Activated naive CD4-positive, alpha-beta T cell treated with anti-CD3 and anti-CD28 coated beads, Interleukin-2, amount 10 ng/mL, durations not matched to agents 7 days and 5 days (primary cell): ENCODE data around the gene SDF2L1.
A peak's percentile ranks its signal among the peaks of the same experiment; 100 is the strongest.
"Not testable (repeated sequence)": the region's sequence is repeated elsewhere in the genome, so short reads cannot be mapped to it uniquely, and the experiment has no call there.

ENCODE experiments used
- CTCF ChIA-PET: fragments of 350-600 bp; sonication (Branson Sonifier 250); formaldehyde crosslinking; loops from one replicate; lab custom pipeline; 2021; ENCODE audit warnings: antibody characterized with exemption; lab: Charles Lee
- DNase-seq: peaks from one replicate; pipeline ENCODE4 v3.0.0-alpha.2; 2020
- H3K27ac Mint-ChIP-seq: one replicate; pipeline ENCODE4 v1.8.0; 2021; ENCODE audit warnings: mild to moderate bottlenecking, moderate library complexity, mixed read lengths
- H3K27me3 Mint-ChIP-seq: one replicate; pipeline ENCODE4 v1.8.0; 2021; ENCODE audit warnings: mild to moderate bottlenecking, mixed read lengths
- H3K36me3 Mint-ChIP-seq: one replicate; pipeline ENCODE4 v1.8.0; 2021; ENCODE audit warnings: mixed read lengths
- H3K4me1 Mint-ChIP-seq: one replicate; pipeline ENCODE4 v1.8.0; 2021; ENCODE audit warnings: mixed read lengths
- H3K4me3 Mint-ChIP-seq: one replicate; pipeline ENCODE4 v1.8.0; 2021; ENCODE audit warnings: mild to moderate bottlenecking, moderate library complexity, mixed read lengths
- H3K9me3 Mint-ChIP-seq: one replicate; pipeline ENCODE4 v1.8.0; 2021; ENCODE audit warnings: mixed read lengths

The SDF2L1 gene

DNA sequence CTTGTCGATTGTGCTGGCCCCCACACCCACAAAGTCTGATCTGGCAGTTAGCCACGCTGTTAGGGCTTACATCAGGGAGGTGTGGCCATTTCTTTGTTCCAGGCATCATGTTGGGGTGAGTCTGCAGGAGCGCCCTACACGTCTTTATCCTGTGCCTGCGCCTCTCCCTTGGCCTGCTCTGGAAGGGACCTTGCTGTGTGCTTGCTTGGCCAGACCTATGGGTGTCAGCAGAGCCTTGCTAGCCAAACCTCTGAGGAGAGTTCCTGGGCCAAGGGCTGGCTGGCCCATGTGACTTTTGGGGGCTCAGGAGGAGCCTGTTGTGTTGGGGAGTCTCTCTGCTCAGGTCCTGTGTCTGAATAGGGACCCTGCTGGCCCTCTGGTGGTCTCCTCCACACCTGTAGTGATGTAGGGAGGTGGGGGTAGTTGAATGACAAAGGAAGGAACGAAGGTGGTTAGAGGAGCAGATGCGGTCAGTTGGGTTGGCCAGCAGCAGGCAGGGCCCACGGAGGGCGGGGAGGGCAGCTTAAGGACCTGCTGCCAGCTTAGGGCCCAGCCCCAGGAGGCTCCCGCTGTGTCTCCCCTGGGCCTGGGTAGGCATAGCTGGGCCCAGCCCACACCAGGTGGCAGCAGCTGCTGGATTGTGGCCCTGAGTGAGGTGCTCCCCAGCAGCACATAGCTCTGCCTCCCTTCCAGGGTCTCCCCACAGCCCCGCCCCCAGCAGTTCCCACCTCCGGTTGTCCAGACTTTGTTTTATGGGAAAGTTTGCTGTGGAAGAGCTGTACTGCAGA, 31.6 kb downstream of the SDF2L1 start:
- no peaks in the 10 kb centered on the region for H3K9me3 Mint-ChIP-seq
- H3K27me3 Mint-ChIP-seq = no peaks in the 10 kb centered on the region
- peaks cover 62% of the 10 kb centered on the region for H3K36me3 Mint-ChIP-seq
- no peak for DNase-seq
- peaks cover 6% of the 10 kb centered on the region for H3K4me1 Mint-ChIP-seq
- H3K27ac Mint-ChIP-seq = no peak overlapping the region
- CTCF ChIA-PET = interaction anchor here (0.6 kb wide), 1 partner anchor 26 kb away, joined by 3 read pairs; no protein-coding TSS in a partner anchor
- H3K4me3 Mint-ChIP-seq = no peak overlapping the region

DNA sequence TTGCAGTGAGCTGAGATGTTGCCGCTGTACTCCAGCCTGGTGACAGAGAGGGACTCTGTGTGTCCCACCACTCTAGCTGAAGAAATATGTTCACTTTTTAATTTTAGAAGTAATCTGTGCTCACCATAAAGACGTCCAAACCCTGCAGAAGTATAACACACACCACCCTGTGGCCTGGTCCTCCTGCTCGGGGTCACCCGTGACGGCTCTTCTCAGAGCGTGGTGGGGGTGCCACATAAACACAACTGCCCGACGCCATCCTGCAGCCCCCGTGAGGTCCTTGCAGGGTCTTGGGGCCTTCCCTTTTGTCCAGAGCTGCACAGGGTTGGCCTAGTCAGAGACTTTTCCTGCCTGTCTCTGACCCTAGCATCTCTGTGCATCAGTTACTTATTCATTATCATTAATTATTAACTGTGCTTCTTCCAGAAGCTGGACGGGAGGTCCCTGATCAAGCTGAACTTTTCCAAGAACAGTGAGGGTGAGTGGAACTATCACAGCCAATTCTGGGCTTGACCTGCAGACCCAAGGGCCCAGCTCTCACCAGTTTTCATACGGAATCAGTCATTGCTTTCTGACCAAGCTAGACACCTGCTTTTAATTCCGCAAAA, 32.6 kb downstream of the SDF2L1 start:
- Mint-ChIP-seq H3K27me3 (no peaks in the 10 kb centered on the region), H3K36me3 (peaks cover 56% of the 10 kb centered on the region), H3K4me3 (no peak overlapping the region), H3K27ac (no peak overlapping the region), H3K4me1 (peaks cover 1% of the 10 kb centered on the region), H3K9me3 (no peaks in the 10 kb centered on the region)
- CTCF ChIA-PET = interaction anchor here (0.6 kb wide), 1 partner anchor 25 kb away, joined by 3 read pairs; no protein-coding TSS in a partner anchor
- DNase-seq = no peak

DNA sequence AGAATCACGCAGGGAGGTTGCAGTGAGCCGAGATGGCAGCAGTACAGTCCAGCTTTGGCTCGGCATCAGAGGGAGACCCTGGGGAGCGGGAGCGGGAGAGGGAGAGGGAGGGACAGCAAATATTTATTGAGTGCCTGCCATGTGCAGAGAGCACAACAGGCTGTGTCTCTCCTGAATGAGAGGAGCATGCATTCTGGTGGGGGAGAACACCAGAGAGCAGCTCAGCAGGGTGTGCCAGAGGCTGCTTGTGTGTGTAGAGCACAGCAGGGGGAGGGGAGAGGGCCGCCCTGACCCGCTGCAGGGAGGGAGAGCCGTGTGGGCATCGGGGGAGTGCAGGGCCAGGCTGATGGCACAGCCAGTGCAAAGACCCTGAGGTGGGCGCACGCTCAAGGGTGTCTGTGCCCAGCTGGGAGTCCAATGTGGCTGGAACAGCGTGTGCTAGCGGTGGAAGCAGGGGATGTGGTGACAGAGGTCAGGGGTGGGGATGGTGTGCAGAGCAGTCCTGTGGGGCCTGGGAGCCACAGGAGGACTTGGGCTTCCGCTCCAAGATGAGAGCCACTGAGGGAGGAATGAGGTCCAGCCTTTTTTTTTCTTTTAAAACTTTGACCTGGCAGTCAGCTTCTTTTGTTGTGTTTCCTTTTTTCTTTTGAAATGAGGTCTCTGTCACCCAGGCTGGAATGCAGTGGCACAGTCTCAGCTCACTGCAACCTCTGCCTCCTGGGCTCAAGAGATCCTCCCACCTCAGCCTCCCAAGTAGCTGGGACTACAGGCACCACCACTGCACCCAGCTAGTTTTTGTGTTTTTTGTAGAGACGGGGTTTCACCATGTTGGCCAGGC, 35.7 kb downstream of the SDF2L1 start:
- DNase-seq = no peak
- Mint-ChIP-seq H3K9me3 (no peaks in the 10 kb centered on the region), H3K36me3 (peaks cover 52% of the 10 kb centered on the region), H3K27ac (no peak overlapping the region), H3K4me3 (no peak overlapping the region), H3K4me1 (no peaks in the 10 kb centered on the region), H3K27me3 (no peaks in the 10 kb centered on the region)
- CTCF ChIA-PET = no interaction called here

DNA sequence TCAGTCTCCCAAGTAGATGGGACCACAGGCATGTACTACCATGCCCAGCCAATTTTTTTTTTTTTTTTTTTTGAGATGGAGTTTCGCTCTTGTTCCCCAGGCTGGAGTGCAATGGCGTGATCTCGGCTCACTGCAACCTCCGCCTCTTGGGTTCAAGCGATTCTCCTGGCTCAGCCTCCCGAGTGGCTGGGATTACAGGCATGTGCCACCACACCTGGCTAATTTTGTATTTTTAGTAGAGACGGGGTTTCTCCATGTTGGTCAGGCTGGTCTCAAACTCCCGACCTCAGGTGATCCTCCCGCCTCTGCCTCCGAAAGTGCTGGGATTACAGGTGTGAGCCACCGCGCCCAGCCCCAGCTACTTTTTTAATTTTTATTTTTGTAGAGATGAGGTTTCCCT, 36.7 kb downstream of the SDF2L1 start:
- H3K4me1 Mint-ChIP-seq, H3K9me3 Mint-ChIP-seq, DNase-seq, H3K4me3 Mint-ChIP-seq, CTCF ChIA-PET, H3K27ac Mint-ChIP-seq, H3K27me3 Mint-ChIP-seq: not testable (repeated sequence)
- H3K36me3 Mint-ChIP-seq = peaks cover 50% of the 10 kb centered on the region

DNA sequence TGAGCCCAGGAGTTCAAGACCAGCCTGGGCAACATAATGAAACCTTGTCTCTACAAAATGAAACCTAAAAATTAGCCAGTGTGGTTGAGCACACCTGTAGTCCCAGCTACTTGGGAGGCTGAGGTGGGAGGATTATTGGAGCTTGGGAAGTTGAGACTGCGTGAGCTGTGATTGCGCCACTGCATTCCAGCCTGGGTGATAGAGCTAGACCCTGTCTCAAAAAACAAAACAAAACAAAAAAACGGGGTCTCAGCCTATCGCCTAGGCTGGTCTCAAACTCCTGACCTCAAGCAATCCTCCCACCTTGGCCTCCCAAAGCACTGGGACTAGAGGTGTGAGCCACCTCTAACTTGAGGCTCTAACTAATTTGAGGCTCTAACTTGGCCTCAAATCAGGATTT, 37.3 kb downstream of the SDF2L1 start:
- Mint-ChIP-seq H3K9me3 (no peaks in the 10 kb centered on the region), H3K4me3 (no peak overlapping the region), H3K4me1 (no peaks in the 10 kb centered on the region), H3K36me3 (peaks cover 47% of the 10 kb centered on the region), H3K27ac (no peak overlapping the region), H3K27me3 (no peaks in the 10 kb centered on the region)
- DNase-seq = no peak
- CTCF ChIA-PET = no interaction called here

DNA sequence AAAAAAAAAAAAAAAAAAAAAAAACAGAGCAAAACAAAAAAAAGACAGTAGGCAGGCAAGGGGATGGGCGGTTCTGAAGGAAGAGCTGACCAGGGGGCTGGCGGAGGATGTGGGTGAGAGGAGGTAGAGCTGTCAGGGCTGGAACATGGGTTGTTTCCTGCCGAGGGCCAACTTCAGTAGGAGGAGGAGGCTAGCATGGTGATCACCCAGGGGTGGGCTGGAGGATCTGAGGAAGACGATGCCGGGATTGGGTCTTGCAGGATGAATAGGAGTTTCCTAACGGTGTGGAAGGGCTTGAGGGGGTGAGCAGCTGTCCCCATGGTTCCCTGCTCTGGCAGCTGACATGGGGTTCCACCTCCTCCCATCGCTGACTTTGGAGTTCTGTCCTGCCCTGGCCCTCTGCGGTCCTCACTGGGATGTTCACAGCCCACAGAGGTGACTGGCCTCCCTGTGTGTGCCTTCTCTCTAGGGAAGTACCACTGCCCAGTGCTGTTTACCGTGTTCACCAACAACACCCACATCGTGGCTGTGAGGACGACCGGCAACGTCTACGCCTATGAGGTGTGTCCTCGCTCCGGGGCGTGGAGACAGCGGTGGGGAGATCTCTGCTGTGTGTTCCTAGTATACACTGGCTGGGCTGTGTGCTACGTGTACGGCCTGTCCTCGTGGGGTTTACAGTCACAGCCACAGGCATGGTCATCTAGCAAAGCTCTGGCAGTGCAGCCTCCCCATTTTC, 38.9 kb downstream of the SDF2L1 start:
- no peak overlapping the region for H3K4me3 Mint-ChIP-seq

DNA sequence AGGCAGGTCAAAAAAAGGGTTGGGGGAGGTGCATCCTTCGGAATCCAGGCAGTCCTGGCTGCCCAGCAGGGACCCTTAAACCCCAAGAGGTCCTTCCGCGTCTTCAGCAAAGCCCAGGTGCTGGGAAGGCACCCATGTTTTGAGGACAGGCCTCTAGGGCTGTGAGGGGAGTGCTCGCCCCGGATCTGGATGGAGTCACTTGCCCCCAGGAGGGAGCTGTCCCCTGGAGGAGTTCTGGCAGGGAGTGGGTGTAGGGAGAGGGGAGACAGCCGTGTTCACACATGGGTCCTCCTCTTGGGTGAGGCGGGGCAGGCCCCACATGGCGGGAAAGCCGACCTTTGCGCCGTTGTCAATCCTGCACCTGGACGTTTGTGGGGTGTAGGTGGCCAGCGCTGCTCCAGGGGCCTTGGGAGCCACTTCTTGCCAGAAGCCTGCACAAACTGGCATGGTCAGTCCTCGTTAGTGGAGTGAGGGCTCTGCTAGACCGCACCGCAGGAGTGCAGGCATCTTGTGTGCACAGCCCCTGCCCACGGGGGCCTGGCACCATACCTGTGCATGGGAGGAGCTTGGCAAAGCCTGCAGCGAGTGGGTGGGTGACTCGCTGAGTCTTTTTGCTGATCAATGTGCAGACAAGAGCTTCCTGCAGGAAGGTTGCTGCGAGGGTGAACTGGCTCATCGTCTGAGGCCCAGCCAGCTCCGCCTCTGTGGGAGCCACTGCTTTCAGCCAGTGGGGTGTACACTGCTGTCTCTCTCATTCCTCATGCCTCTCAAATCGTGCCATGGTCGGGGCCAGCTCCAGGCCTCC, 39.7 kb downstream of the SDF2L1 start:
- Mint-ChIP-seq H3K27ac (no peak overlapping the region), H3K27me3 (no peaks in the 10 kb centered on the region), H3K9me3 (no peaks in the 10 kb centered on the region), H3K4me1 (no peaks in the 10 kb centered on the region), H3K4me3 (no peak overlapping the region), H3K36me3 (peaks cover 31% of the 10 kb centered on the region)
- CTCF ChIA-PET = no interaction called here
- no peak for DNase-seq

More for the DNA sequence above, 38.9 kb downstream of the SDF2L1 start:
- DNase-seq = no peak
- Mint-ChIP-seq H3K4me1 (no peaks in the 10 kb centered on the region), H3K27ac (no peak overlapping the region), H3K36me3 (peaks cover 38% of the 10 kb centered on the region), H3K27me3 (no peaks in the 10 kb centered on the region), H3K9me3 (no peaks in the 10 kb centered on the region)
- CTCF ChIA-PET = no interaction called here

DNA sequence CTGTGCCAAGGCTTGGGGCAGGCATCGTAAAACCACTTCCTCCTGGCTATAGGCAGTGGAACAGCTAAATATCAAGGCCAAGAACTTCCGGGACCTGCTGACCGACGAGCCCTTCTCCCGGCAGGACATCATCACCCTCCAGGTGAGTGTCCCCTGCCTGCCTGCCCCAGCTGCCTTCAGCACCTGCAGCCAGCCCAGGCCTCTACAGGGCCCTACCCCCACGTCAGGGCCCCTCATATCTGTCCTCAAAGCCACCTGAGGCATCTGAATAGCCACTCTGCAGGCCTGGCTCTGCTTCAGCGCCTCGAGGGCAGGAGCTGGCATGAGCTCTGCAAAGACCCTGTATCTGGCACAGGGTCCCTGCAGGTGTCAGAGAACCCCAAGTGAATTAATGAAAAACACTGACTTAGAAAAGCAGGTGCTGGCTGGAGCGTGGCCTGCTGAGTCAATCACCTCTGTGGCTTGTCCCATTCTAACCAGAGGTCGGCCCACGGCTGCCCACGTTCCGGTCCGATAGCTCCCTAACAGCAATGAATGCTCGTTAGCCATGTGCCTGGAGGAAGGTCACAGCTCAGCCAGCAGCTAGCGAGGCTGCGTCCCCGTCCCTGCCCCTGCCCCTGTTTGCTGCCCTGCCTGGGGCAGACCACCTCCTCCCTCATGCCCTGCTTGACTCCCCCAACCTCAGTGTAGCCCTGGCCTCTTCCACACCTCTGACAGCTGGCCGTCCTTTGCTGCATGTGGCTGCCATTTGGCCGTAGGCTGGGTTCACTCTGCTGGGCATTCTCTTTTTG, 40.5 kb downstream of the SDF2L1 start:
- Mint-ChIP-seq H3K4me1 (no peaks in the 10 kb centered on the region), H3K27me3 (no peaks in the 10 kb centered on the region), H3K4me3 (no peak overlapping the region), H3K36me3 (peaks cover 31% of the 10 kb centered on the region), H3K27ac (no peak overlapping the region), H3K9me3 (no peaks in the 10 kb centered on the region)
- DNase-seq = peak; percentile 15
- CTCF ChIA-PET = interaction anchor here (0.7 kb wide), 1 partner anchor 826 kb away, joined by 3 read pairs; the partner anchor contains the start of gene ZNF280B

DNA sequence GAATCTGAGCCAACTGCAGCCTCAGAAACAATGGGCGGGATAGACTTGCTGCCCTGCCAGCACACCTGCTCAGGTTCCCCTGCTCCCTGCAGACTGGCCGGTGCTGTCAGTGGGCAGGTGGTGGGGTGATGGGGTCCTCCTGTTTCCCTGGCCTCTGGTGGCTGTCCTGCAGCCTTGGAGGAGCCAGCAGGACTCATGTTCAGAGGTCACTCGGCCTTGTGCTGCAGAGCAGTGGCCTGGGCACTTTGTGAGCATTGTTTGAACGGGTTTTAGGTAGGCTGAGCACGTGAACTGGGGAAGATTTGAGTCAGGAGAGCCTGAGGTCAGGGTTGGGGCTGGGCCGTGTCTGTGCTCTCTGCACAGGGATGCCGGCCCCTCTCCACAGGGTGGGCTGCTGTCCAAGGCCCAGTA, 41.3 kb downstream of the SDF2L1 start:
- Mint-ChIP-seq H3K4me3 (no peak overlapping the region), H3K27me3 (no peaks in the 10 kb centered on the region), H3K27ac (no peak overlapping the region), H3K36me3 (peaks cover 26% of the 10 kb centered on the region), H3K4me1 (no peaks in the 10 kb centered on the region), H3K9me3 (no peaks in the 10 kb centered on the region)
- CTCF ChIA-PET = interaction anchor here (0.7 kb wide), 1 partner anchor 825 kb away, joined by 3 read pairs; the partner anchor contains the start of gene ZNF280B
- peak; percentile 10 for DNase-seq

DNA sequence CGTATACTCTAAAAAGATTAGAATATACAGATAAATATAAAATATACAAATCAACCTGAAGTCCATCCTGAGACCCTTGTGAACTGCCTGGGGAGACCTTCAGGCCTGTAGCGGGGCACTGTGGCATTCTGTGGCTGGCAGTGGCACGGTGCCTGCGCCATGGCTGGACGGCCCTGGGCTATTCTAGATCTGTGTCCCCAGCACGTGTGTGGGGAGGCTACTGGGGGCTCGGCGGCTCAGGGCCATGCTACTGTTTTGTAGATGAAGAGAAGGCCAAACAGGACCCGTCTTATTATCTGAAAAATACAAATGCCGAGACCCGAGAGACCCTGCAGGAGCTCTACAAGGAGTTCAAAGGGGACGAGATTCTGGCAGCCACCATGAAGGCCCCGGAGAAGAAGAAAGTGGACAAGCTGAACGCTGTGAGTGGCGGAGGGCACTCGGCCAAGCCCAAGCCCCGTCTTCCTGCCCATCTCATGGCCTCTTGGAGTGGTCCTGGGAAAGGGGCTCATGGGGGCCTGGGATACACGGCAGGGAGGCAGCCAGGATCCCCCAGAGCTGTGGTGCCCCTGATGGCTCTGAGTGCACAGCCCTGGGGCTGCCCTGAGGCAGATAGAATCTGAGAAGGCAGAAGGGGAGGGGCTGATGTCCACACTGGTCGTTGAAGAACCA, 42.5 kb downstream of the SDF2L1 start:
- peak; percentile 11 for DNase-seq
- no peak overlapping the region for H3K27ac Mint-ChIP-seq
- CTCF ChIA-PET = no interaction called here
- H3K36me3 Mint-ChIP-seq = peaks cover 25% of the 10 kb centered on the region
- H3K4me3 Mint-ChIP-seq = no peak overlapping the region
- no peaks in the 10 kb centered on the region for H3K9me3 Mint-ChIP-seq
- peaks cover 4% of the 10 kb centered on the region for H3K4me1 Mint-ChIP-seq
- H3K27me3 Mint-ChIP-seq = no peaks in the 10 kb centered on the region

DNA sequence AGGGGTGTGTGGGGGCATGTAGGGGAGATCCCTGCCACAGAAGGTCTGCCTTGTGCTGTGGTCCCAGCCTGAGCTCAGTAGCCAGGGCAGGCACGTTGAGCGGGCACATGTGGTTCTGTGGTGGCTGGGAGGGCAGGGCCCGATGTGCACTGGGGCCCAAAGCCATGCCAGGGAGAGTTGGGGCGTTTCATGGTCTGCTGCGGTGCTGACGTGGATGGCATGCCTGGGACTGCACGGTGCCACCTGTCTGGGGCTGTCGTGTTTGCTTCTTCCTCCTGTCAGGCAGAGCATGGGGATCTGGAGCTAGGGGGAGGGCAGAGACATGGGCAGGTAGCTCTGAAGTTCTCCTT, 43.0 kb downstream of the SDF2L1 start:
- H3K36me3 Mint-ChIP-seq = peaks cover 26% of the 10 kb centered on the region
- H3K27me3 Mint-ChIP-seq = no peaks in the 10 kb centered on the region
- CTCF ChIA-PET = no interaction called here
- no peak overlapping the region for H3K4me3 Mint-ChIP-seq
- peaks cover 8% of the 10 kb centered on the region for H3K4me1 Mint-ChIP-seq
- DNase-seq = peak; percentile 13
- no peak overlapping the region for H3K27ac Mint-ChIP-seq
- no peaks in the 10 kb centered on the region for H3K9me3 Mint-ChIP-seq

DNA sequence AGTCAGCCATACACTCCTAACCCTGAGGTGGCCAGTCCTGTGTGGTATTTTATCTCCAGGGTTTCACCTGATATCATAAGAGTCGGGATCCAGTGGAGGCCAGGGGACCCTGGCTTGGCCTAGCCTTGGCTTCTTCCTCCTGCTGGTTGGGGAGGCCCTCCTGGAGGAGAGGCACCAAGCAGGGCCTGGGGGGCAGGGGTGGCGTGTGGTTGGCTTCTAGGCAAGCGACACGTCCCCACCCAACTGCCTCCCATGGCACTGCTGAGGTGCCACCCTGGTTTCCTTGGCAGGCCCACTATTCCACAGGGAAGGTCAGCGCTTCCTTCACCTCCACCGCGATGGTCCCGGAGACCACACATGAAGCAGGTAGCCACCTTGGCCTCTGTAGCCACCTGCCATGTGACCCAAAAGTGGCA, 44.1 kb downstream of the SDF2L1 start:
- peaks cover 13% of the 10 kb centered on the region for H3K4me1 Mint-ChIP-seq
- peaks cover 26% of the 10 kb centered on the region for H3K36me3 Mint-ChIP-seq

More for the DNA sequence above, 44.1 kb downstream of the SDF2L1 start:
- CTCF ChIA-PET = no interaction called here
- Mint-ChIP-seq H3K27ac (no peak overlapping the region), H3K9me3 (no peaks in the 10 kb centered on the region), H3K4me3 (no peak overlapping the region), H3K27me3 (no peaks in the 10 kb centered on the region)
- DNase-seq = no peak
